NB4 (cell line): Measurements from ENCODE around the gene RHAG.
A peak's percentile ranks its signal among the peaks of the same experiment; 100 is the strongest.

Experiments used
- POLR2A ChIP-seq: IDR thresholded peaks from 2 replicates; pipeline ENCODE4 v1.6.1; 2011; ENCODE audit warnings: mild to moderate bottlenecking; ENCODE audit not compliant: insufficient read length; ENCODE audit errors: extremely low read depth
- TF ChIP-seq, protein P1 (sequence below): IDR thresholded peaks from 2 replicates; pipeline ENCODE4 v1.6.1; 2011; ENCODE audit warnings: low read depth, low read length
- TF ChIP-seq, protein P2 (sequence below): IDR thresholded peaks from one replicate; pipeline ENCODE4 v1.5.1; 2012; ENCODE audit warnings: low read depth, low read length

DNA sequence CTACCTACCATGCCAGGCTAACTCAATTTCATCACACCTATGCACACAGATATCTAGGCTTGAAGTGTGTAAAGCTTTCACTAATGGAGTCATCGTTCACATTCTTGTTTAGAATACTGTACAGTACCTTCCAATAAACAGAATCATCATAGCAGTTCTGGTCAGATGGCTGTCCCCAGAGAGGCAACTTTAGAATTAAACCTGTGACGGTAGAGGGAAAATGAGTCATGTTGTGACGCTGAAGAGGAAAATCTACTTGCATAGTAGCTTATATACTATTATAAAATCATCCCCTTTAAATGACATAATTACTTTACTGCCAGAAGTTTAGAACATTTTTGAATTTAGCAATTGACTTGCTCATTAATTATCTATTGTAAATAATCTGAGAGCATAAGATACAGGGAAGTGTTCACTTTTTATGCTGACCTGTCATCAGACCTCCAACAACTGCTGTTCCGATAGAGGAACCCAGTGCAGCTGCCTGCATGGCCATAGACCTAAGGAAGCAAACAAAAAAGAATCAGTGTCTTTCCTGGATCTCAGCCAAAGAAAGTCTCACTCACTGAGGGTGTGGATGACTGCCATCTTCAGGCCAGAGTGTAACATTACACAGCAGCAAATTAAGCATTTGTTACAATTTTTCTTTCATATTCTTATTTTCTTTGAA is 29.8 kb downstream of the RHAG start:
- TF ChIP-seq, protein P1, sequence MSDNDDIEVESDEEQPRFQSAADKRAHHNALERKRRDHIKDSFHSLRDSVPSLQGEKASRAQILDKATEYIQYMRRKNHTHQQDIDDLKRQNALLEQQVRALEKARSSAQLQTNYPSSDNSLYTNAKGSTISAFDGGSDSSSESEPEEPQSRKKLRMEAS, result no peak
- no peak for TF ChIP-seq POLR2A
- TF ChIP-seq, protein P2, sequence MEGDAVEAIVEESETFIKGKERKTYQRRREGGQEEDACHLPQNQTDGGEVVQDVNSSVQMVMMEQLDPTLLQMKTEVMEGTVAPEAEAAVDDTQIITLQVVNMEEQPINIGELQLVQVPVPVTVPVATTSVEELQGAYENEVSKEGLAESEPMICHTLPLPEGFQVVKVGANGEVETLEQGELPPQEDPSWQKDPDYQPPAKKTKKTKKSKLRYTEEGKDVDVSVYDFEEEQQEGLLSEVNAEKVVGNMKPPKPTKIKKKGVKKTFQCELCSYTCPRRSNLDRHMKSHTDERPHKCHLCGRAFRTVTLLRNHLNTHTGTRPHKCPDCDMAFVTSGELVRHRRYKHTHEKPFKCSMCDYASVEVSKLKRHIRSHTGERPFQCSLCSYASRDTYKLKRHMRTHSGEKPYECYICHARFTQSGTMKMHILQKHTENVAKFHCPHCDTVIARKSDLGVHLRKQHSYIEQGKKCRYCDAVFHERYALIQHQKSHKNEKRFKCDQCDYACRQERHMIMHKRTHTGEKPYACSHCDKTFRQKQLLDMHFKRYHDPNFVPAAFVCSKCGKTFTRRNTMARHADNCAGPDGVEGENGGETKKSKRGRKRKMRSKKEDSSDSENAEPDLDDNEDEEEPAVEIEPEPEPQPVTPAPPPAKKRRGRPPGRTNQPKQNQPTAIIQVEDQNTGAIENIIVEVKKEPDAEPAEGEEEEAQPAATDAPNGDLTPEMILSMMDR, result peak; percentile 72
